Measurements from ENCODE around the gene LCNL1. TPM values are rescaled to one million over a fixed set of nuclear protein-coding genes. Genes with fewer than 3 reads are reported as not detected.

The LCNL1 gene
- total and polyA plus RNA-seq, 2 of the 13 experiments (the other 11 are each of a cell fraction or from before 2014, with no cell fraction given), result not detected

DNA sequence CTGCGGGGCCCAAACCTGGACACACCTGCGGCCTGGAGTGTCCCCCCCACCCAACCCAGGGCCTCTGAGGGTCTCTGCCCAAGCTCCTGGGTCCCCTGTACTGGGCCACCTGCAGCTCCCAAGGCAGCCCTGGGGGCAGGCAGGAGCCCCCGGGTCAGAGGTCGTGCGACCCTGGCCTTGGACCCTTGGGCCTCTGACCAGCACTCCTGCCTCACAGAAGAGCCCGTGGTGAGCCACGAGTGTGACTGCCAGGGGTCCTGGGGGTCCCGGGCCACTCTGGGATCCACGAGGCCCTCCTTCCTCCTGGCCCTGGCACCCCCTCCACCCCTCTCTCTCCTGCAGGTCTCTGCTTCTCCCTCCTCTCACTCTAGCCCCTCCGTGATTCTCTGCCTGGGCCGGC, 10.5 kb upstream of the LCNL1 start (continued):
- TF ChIP-seq, protein P1, sequence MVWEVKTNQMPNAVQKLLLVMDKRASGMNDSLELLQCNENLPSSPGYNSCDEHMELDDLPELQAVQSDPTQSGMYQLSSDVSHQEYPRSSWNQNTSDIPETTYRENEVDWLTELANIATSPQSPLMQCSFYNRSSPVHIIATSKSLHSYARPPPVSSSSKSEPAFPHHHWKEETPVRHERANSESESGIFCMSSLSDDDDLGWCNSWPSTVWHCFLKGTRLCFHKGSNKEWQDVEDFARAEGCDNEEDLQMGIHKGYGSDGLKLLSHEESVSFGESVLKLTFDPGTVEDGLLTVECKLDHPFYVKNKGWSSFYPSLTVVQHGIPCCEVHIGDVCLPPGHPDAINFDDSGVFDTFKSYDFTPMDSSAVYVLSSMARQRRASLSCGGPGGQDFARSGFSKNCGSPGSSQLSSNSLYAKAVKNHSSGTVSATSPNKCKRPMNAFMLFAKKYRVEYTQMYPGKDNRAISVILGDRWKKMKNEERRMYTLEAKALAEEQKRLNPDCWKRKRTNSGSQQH (CRISPR knock-in tag; IDR thresholded peaks at IDR 0.05; ENCODE audit: low read depth), result no peak
- TF ChIP-seq, protein P2, sequence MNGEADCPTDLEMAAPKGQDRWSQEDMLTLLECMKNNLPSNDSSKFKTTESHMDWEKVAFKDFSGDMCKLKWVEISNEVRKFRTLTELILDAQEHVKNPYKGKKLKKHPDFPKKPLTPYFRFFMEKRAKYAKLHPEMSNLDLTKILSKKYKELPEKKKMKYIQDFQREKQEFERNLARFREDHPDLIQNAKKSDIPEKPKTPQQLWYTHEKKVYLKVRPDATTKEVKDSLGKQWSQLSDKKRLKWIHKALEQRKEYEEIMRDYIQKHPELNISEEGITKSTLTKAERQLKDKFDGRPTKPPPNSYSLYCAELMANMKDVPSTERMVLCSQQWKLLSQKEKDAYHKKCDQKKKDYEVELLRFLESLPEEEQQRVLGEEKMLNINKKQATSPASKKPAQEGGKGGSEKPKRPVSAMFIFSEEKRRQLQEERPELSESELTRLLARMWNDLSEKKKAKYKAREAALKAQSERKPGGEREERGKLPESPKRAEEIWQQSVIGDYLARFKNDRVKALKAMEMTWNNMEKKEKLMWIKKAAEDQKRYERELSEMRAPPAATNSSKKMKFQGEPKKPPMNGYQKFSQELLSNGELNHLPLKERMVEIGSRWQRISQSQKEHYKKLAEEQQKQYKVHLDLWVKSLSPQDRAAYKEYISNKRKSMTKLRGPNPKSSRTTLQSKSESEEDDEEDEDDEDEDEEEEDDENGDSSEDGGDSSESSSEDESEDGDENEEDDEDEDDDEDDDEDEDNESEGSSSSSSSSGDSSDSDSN (CRISPR knock-in tag; IDR thresholded peaks at IDR 0.05), result 0 out of 2 replicates have a peak, but pooled peaks have one; percentile 26
- no peak for TF ChIP-seq TEAD2 (CRISPR knock-in tag; IDR thresholded peaks at IDR 0.05)
- no peak for TF ChIP-seq ZNF746 (CRISPR knock-in tag; IDR thresholded peaks at IDR 0.05)
- TF ChIP-seq ZNF101 (CRISPR knock-in tag; IDR thresholded peaks at IDR 0.05; ENCODE audit: borderline replicate concordance, low read depth), result no peak
- no peak for TF ChIP-seq REST (IDR thresholded peaks at IDR 0.05; ENCODE audit: borderline replicate concordance in 1 of 2, low read depth in 1 of 2, low read length in 2 of 2)
- TF ChIP-seq GPBP1L1 (CRISPR knock-in tag; IDR thresholded peaks at IDR 0.05), result no peak
- TF ChIP-seq NR2F1 (CRISPR knock-in tag; IDR thresholded peaks at IDR 0.05), result peak in 1 of 2 experiments; percentile 34; a peak in 1 of 4 replicates
- no peak for TF ChIP-seq RFX5 (IDR thresholded peaks at IDR 0.05; ENCODE audit: low read depth, low read length)
- no peak for TF ChIP-seq MLX (CRISPR knock-in tag; IDR thresholded peaks at IDR 0.05)
- TF ChIP-seq NR2F6 (IDR thresholded peaks at IDR 0.05), result peak; percentile 39; the same call in 1 of the 2 replicates
- 0 out of 2 replicates have a peak, but pooled peaks have one; percentile 53 for TF ChIP-seq NR2F6 (CRISPR knock-in tag; IDR thresholded peaks at IDR 0.05)
- TF ChIP-seq ZIK1 (CRISPR knock-in tag; IDR thresholded peaks at IDR 0.05; ENCODE audit: borderline replicate concordance, low read depth), result no peak
- TF ChIP-seq, protein P3, sequence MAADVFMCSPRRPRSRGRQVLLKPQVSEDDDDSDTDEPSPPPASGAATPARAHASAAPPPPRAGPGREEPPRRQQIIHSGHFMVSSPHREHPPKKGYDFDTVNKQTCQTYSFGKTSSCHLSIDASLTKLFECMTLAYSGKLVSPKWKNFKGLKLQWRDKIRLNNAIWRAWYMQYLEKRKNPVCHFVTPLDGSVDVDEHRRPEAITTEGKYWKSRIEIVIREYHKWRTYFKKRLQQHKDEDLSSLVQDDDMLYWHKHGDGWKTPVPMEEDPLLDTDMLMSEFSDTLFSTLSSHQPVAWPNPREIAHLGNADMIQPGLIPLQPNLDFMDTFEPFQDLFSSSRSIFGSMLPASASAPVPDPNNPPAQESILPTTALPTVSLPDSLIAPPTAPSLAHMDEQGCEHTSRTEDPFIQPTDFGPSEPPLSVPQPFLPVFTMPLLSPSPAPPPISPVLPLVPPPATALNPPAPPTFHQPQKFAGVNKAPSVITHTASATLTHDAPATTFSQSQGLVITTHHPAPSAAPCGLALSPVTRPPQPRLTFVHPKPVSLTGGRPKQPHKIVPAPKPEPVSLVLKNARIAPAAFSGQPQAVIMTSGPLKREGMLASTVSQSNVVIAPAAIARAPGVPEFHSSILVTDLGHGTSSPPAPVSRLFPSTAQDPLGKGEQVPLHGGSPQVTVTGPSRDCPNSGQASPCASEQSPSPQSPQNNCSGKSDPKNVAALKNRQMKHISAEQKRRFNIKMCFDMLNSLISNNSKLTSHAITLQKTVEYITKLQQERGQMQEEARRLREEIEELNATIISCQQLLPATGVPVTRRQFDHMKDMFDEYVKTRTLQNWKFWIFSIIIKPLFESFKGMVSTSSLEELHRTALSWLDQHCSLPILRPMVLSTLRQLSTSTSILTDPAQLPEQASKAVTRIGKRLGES (CRISPR knock-in tag; IDR thresholded peaks at IDR 0.05; ENCODE audit: borderline replicate concordance), result no peak
- no peak for TF ChIP-seq ZBTB3 (CRISPR knock-in tag; IDR thresholded peaks at IDR 0.05; ENCODE audit: borderline replicate concordance, low read depth)
